NT2/D1 (cell line): ENCODE measurements around the gene MAD2L2.
A peak's percentile ranks its signal among the peaks of the same experiment; 100 is the strongest.

Source experiments
- DNase-seq: peaks from one replicate; pipeline ENCODE4 v3.0.0-alpha.2; 2011; ENCODE audit warnings: low read depth, low spot score
- H3K27me3 ChIP-seq: 2 replicates; pipeline ENCODE4 v1.6.0; 2011; ENCODE audit warnings: mild to moderate bottlenecking; ENCODE audit not compliant: insufficient read length, insufficient read depth
- H3K36me3 ChIP-seq: 2 replicates; pipeline ENCODE4 v1.6.1; 2011; ENCODE audit warnings: mild to moderate bottlenecking, low read length, mixed read lengths; ENCODE audit not compliant: insufficient read depth, insufficient read length
- H3K4me1 ChIP-seq: 2 replicates; pipeline ENCODE4 v1.5.1; 2011; ENCODE audit not compliant: insufficient read depth, insufficient read length
- H3K4me3 ChIP-seq: 2 replicates; pipeline ENCODE4 v1.5.1; 2011; ENCODE audit warnings: low read depth; ENCODE audit not compliant: insufficient read length
- H3K9ac ChIP-seq: 2 replicates; pipeline ENCODE4 v1.6.0; 2011; ENCODE audit warnings: low read depth; ENCODE audit not compliant: insufficient read length
- H3K9me3 ChIP-seq: 2 replicates; pipeline ENCODE4 v1.5.1; 2011; ENCODE audit warnings: mild to moderate bottlenecking, low read length; ENCODE audit not compliant: insufficient read depth
- SUZ12 ChIP-seq: IDR thresholded peaks from 2 replicates; pipeline ENCODE4 v1.6.1; 2011; ENCODE audit not compliant: insufficient read length, insufficient read depth; ENCODE audit errors: extremely low read depth
- YY1 ChIP-seq: IDR thresholded peaks from 2 replicates; pipeline ENCODE4 v1.6.1; 2011; ENCODE audit not compliant: insufficient read length, insufficient read depth
- ZNF274 ChIP-seq: IDR thresholded peaks from 2 replicates; pipeline ENCODE4 v1.6.1; 2011; ENCODE audit warnings: mild to moderate bottlenecking, low read depth, low read length

Gene MAD2L2

DNA sequence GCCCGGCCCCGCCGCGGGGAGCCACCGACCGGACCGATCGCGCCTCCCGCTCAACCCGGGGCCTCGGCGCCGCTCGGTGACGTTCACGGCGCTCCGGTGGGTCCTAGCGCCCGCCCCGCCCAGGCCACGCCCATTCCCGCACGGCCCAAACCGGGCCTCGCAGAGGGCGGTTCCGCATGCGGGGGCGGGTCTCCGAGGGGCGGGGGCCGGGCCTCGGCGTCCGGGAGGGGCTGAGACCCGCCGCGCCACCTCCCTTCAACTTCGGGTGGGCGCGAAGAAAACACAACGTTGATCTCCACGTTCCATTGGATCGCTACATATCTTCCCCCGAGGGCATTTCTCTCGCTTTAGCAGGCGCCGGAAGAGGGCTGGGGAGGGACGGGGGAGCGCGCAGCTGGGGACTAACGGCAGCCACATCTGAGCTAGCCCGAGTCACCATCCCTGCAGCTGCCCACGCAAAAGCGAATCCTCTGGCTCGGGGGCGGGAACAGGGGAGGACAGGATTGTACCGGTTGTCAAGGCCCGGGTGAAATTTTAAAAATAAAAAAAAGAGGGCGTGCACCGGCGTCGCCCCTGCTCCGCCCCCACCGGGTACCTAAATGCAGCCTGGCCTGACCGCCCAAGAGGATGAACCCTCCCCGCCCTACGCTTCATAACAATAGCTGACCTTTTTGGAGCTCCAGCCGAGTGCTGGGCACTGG lies at the start of gene MAD2L2:
MAD2L2 (minus strand) TSS at position 78 of the 701 bp plus-strand sequence. CDS start 547 bp downstream, outside the sequence.
- DNase-seq: no peak
- no peaks in the 10 kb centered on the region for H3K9me3 ChIP-seq

DNA sequence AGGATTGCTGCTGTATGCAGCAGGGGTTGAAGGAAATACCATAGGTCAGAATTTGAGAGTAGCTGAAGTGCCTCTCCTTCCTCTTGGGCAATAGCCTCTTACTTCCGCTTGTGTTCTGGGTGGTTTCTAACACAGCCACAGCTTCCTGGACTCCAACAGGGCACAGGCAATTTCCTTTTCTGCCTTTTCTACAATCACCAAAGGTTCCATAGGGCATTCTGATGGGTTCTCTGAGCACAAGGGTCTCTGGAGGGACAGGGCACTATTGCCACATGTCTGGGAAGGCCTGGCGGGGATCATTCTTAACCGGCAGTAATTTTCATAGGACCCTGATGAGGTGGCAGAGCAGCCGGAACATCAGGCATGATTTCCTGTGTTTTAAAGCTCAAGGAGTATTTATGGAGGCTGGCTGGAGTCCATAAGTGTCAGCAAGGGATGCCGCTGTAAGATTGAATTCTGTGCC lies 49.5 kb upstream of the MAD2L2 start:
- H3K9ac ChIP-seq: no peak overlapping the region
- no peaks in the 10 kb centered on the region for H3K36me3 ChIP-seq
- no peaks in the 10 kb centered on the region for H3K9me3 ChIP-seq
- no peak overlapping the region for H3K4me3 ChIP-seq
- DNase-seq: no peak
- peaks cover 23% of the 10 kb centered on the region for H3K4me1 ChIP-seq
- no peak for TF ChIP-seq YY1
- no peak for TF ChIP-seq SUZ12
- TF ChIP-seq ZNF274: no peak
- no peaks in the 10 kb centered on the region for H3K27me3 ChIP-seq

More for the DNA sequence above, at the start of gene MAD2L2:
- peak within 1 kb of the TSS; percentile 98 for H3K9ac ChIP-seq
- peak within 1 kb of the TSS; percentile 96 for H3K4me3 ChIP-seq
- H3K27me3 ChIP-seq: no peaks in the 10 kb centered on the region
- peaks cover 20% of the 10 kb centered on the region for H3K36me3 ChIP-seq
- TF ChIP-seq ZNF274 (no peak), YY1 (no peak), SUZ12 (no peak)
- H3K4me1 ChIP-seq: peaks cover 14% of the 10 kb centered on the region

DNA sequence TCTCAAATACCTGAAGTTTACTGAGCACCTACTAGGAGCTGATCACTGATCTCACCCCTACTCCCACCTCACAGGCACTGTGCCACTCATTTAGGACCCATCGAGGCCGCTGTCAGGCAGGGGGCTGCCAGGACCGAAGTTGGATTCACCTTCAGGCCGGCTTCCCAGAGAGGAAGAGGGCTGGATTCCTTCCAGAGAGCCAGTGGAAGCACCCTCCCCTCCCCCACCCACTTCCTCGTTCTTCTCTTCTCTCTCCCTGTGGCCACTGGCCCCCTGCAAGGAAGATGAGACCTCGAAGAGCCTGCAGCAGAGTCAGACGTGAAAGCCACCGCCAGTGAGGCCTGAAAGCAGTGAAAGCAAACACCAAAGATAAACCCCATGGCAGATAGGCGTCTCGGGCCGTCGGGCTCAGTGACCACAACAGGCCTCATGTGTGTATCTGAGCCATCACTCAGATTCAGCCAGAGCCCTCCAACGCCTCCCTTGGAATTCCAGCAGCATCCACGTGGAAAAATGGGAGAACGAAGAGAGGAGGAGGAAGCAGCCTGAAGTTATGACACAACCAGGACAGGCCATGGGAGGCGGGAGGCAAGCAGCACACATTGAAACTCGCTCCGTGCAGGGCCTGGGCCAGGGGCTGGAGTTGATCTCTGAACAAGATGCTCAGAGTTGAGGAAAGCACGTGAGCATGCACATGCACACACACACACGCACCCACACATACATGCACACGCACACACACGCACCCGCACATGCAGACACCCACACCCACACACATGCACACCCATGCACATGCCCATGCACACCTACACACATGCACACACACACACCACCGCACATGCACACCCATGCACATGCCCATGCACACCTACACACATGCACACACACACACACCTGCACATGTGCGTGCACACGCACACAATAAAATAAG lies 48.8 kb upstream of the MAD2L2 start:
- Histone ChIP-seq H3K4me1 (peaks cover 23% of the 10 kb centered on the region), H3K36me3 (no peaks in the 10 kb centered on the region), H3K9me3 (no peaks in the 10 kb centered on the region), H3K9ac (peak overlapping the region; percentile 8), H3K27me3 (no peaks in the 10 kb centered on the region), H3K4me3 (no peak overlapping the region)
- TF ChIP-seq ZNF274: no peak
- DNase-seq: no peak

DNA sequence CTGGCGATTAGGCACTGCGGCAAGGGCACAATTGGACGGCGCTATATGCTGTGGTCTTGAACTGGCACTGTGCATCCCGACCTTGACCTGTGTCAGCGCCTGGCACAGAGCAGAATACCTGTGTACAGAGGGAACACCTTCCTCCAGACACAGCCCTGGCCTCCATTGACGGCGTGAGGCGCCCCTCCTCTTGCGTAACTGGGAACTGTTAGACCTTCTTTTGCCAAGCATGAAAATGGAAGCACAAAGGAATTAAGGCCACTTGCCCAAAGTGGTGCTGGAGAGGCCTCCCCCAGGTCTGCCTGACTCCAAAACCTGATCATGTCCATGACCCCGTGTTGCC lies 48.2 kb upstream of the MAD2L2 start:
- DNase-seq: no peak
- Histone ChIP-seq H3K27me3 (no peaks in the 10 kb centered on the region), H3K9ac (peak overlapping the region; percentile 8), H3K9me3 (no peaks in the 10 kb centered on the region), H3K4me3 (no peak overlapping the region), H3K4me1 (peaks cover 27% of the 10 kb centered on the region), H3K36me3 (no peaks in the 10 kb centered on the region)
- no peak for TF ChIP-seq ZNF274

DNA sequence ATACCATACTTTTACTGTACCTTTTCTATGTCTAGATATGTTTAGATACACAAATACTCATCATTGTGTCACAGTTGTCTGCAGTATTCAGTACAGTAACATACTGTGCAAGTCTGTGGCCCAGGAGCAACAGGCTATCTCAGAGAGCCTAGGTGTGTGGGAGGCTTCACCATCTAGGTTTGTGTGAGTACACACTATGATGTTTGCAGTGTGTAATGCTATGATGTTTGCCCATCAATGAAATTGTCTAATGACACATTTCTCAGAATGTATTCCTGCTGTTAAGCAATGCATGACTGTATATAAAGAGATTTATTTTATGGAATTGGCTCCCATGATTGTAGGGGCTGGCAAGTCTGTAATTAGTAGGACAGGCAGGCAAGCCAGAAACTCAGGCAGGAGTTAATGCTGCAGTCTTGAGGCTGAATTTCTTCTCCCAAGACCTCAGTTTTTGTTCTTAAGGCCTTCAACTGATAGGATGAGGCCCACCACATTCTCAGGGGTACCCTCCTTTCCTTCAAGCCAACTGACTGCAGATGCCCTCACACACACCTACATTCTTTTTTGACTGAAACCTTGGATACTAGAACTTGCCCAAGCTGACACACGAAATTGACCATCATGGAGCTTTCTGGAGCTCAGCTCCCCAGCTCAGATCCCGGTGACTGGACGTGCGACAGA lies 47.3 kb upstream of the MAD2L2 start:
- H3K9ac ChIP-seq: no peak overlapping the region
- H3K9me3 ChIP-seq: no peaks in the 10 kb centered on the region
- no peak for DNase-seq
- H3K4me1 ChIP-seq: peaks cover 27% of the 10 kb centered on the region
- H3K4me3 ChIP-seq: no peak overlapping the region
- no peaks in the 10 kb centered on the region for H3K36me3 ChIP-seq
- TF ChIP-seq YY1 (no peak), ZNF274 (no peak), SUZ12 (no peak)
- no peaks in the 10 kb centered on the region for H3K27me3 ChIP-seq

DNA sequence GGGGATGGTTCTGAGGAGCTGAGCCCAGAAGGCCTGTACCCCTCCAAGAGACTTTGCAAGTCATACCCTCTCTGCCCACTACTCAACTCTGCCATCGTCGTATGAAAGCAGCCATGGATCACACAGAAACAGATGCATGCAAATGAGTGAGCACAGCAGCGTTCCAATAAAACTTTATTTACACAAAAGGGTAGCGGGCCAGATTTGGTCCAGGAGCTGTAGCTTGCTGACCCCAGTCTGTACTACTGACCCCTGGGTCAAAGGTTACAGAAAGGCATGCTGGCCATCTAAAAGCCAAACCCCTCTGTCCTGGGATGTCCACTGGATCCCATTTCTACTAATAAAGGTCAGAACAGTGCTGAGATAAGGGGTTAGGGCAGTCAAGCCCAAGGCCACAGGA lies 46.2 kb upstream of the MAD2L2 start:
- Histone ChIP-seq H3K9ac (no peak overlapping the region), H3K27me3 (no peaks in the 10 kb centered on the region), H3K36me3 (no peaks in the 10 kb centered on the region), H3K9me3 (no peaks in the 10 kb centered on the region), H3K4me3 (no peak overlapping the region), H3K4me1 (peaks cover 27% of the 10 kb centered on the region)
- no peak for DNase-seq
- TF ChIP-seq ZNF274 (no peak), YY1 (no peak), SUZ12 (no peak)

DNA sequence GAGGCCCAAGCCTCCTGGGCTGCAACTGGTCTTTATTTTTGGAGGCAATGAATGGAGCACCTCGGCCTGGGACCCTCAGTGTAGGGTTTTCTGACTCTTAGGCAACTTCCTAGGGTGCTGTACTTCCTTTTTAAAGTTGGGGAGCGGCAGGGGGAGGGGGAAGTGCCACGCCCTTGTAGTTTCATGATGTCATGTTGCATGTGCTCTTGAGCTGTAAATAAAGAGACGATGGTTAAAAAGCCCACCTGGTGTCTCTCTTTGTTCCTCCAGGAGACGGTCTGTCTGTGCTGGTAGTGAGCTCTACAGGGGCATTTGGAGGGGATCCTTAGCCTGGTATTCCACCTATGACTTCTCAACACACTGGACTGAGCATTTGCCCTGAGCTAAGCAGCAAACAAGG lies 44.7 kb upstream of the MAD2L2 start:
- no peaks in the 10 kb centered on the region for H3K36me3 ChIP-seq
- peaks cover 27% of the 10 kb centered on the region for H3K4me1 ChIP-seq
- peak overlapping the region; percentile 42 for H3K9ac ChIP-seq
- H3K27me3 ChIP-seq: no peaks in the 10 kb centered on the region
- H3K9me3 ChIP-seq: no peaks in the 10 kb centered on the region
- no peak for DNase-seq
- no peak overlapping the region for H3K4me3 ChIP-seq
- TF ChIP-seq ZNF274 (no peak), YY1 (no peak), SUZ12 (no peak)
